ENCODE measurements around the gene PCDHB8.
"Not testable (repeated sequence)": the region's sequence is repeated elsewhere in the genome, so short reads cannot be mapped to it uniquely, and the experiment has no call there.

PCDHB8 gene

GRCh38 chr5:141225421-141225820 lies 47.8 kb downstream of the PCDHB8 start:
- in situ Hi-C loops (cut with MboI; ENCODE audit: low sequenced_read_pairs) = not testable (repeated sequence)

Measured in hTERT RPE-1 (cell line).